Hippocampal formation (tissue), 2 donors: ENCODE data around the gene INS.
"Not testable (repeated sequence)": the region's sequence is repeated elsewhere in the genome, so short reads cannot be mapped to it uniquely, and the experiment has no call there.

Experiments
- DNase-seq, 2 donors: peaks; one replicate each; lab custom pipeline; 2025; lab: John Stamatoyannopoulos, UW

INS gene

DNA sequence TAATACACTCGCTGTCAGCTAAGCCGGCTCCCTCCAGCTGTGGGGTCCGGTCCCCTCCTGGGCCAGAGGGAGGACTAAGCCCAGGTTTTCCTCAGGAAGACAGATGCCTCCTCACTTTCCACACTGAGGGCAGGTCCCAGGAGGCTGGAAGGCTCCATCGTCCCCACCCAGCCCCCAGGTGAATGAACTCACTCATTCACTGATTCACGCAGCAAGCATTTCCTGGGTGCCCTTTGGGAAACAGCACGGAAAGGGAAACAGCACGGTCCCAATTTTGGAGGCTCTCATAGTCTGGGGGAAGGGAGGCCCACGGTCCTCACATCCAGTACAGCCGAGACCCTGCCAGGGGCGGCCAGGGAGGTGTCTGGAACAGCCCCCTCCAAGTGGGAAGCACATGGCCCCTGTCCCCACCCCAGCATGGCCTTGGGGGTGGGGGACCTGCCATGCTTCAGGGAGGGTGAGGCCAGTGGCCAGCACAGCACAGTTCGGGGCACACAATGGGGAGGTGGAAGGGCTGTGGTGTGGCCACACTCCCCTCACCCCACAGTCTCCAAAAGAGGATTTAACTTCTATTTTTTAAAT is 19.9 kb upstream of the INS start:
- no peak for DNase-seq

DNA sequence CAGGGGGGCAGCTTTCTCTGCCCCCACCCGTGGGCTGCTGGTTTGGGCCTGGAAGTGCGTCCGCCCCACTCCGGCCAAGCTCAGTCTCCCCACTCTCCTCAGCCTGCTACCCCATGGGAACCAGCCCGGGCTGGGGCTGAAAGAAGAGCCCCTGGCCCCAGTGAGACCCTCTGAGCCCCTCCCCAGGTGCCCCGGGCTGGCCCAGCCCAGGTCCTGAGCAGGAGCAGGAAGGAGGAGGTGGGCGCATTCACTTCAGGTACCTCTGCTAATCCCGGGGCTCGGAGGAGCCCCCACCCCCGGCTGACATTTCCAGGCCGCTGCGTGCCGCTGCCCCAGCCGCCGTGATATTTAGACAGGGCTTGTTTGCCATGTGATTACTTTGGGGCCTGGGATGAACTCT is 19.3 kb upstream of the INS start:
- DNase-seq = no peak

DNA sequence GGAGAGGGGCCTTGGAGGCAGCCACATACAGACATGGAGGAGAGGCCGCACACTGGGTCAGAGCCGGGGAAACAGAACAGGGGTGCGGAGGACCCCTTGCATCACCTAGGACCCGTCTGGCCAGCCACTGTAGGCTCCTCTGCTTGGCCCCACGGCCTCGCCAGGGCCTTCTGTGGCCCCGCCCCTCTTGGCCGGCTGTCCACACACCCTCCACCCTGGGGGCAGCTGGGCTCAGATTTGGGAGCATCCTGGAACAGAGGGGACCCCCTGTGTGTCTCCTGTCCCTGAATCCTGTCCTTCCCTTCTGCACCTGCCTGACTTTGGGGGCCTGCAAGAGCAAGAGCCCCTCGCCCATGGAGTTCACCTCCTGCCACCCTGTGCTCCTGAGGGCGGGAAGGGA is 18.5 kb upstream of the INS start:
- DNase-seq = no peak

DNA sequence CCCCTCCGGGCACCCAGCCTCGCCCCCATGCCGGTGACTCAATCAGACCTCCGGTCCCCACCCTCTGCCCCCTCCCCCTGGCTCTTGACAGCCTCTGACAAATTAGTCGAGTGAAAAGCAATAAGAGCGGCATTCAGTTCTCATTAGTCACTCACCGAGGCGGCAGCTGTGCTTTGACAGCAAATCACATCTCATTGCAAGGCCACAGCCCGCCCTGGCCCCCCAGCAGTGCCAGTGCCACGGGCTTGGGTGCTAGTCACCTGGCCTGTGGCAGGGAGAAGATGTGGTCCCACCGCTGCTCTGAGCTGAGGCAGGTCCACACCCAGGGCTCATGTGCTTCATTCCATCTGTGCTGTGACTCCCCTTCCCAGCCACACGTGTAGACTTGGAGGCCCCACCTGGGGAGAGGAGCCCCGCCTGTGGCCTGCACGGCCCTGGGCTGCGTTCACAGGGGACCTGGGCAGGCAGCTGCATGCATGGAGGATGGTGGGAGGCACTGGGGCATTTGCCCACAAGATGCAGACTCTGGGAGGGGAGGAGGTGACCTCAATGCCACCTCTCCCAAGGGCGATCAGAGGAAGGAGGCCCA is 18.0 kb upstream of the INS start:
- DNase-seq = no peak

DNA sequence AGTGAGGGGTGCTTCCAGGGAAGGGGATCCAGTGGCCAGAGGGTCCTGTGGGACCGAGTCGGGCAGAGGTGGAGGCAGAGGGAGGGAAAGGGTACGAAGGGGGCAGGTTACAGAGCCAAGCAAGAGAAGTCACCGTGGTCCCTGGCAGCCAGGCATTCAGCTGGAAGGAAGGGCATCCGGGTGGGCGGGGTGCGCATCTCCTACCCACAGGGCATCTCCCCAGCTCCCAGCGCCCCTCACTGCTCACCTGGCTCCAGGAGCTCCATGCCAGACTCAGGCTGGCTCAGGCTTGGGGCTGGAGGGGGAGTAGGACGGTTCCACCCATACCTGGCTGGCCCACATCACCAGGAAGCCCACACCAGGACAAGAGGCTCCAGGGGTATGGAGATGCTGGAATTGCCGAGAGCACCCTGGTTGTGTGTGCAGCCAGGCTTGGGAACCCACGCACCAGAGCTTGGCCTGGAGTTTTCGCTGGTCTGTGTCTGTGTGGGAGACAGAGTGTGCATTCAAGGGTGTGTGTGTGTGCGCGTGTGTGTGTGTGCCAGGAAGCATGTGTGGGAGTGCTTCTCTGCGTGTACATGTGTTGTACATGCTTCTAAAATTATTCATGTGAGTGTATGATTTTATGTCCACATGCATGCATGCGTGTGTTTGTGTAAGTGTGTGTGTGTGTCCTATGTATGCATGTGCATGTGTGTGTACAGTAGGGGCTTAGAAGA is 17.2 kb upstream of the INS start:
- not testable (repeated sequence) for DNase-seq

DNA sequence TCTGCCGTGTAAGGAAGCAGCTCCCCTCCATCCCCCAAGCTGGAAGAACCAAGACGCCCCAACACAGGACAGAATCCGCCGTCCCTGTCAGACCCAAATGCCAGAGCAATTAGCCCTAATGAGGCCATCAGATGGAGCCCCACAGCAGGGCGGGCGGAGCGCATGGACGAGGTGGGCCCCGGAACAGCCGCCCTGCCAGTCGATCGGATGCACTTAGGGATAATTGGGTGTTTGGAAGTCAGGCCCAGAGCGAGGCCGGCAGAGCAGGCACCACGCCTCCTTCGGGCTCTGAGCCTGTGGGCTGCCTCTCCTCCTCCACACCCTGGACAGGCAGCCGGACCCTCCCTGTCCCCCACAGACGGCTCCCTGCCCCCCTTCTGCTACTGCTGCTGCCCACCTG is 16.1 kb upstream of the INS start:
- DNase-seq = no peak

DNA sequence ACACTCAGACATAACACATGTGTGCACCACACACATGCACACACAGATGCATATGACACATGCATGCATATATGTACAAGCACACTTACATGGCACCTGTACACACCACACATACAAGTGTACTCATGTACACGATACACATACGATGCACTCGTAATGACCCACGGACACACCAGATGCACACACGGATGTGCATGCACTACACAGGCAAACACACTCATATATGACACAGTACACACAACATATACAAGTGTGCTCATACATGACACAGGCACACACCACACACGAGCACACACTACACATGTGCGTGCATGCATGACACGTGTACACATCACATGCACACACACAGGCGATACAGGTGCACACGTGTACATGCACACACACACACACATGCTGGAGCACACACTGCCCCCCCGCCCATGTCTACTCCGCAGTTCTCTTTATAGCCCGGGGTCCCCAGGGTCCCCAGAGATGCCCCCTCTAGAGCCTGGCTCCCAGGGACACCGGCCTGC is 15.4 kb upstream of the INS start:
- no peak for DNase-seq

DNA sequence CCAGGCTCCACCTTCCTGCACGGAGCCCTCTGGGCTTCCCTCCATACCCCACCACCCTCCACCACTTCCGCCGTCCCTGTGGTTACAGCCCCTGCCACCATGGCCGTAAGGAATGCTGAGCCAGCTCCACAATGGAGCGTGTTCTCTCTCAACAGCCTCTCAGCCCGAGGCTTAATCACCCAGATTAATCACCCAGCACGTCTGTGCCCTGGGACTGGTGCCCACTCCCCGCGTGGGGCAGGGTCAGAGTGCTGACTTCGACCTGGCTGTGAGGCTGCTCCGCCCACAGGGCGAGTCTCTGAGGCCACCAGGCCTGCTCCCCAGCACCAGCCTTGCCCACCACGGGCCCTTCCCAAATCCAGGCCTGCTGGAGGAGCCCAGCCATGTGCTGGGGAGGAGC is 14.7 kb upstream of the INS start:
- DNase-seq = no peak

DNA sequence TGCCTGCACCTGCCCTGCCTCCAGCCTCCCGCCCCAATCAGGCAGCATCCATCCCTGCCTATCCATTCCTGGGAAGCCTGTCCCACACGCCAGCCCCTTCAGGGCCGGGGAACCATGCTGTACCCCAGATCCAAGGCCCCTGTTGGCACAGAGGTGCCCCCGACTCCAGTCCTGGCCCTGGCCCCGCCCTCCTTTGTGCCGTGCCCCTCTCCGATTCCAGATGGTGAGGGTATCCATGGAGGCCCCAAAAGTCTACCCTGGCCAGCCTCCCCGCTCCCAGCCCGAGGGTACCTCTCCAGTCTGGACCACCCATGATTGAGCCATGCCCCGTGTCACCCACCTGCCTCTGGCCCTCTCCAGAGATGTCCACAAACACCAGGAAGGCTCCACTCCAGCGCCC is 13.4 kb upstream of the INS start:
- no peak for DNase-seq

DNA sequence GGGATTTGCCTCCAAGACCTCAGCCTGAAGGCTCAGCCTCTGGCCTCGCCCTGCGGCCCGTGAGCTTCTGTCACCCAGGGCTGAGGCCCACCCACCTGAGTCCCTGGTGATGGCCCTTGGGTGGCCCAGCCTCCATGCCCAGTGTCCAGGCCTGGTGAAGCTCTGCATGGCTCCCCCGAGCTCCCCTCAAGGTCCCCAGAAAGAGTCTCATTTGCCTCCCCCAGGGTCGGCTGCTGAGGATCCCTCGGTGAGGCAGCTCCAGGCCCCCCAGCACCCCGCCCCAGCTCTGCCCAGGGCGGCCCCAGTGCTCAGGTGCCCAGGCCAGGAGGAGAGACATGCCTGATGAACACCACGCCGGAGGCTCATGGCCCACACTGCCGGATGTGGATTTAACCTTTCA is 12.8 kb upstream of the INS start:
- no peak for DNase-seq

DNA sequence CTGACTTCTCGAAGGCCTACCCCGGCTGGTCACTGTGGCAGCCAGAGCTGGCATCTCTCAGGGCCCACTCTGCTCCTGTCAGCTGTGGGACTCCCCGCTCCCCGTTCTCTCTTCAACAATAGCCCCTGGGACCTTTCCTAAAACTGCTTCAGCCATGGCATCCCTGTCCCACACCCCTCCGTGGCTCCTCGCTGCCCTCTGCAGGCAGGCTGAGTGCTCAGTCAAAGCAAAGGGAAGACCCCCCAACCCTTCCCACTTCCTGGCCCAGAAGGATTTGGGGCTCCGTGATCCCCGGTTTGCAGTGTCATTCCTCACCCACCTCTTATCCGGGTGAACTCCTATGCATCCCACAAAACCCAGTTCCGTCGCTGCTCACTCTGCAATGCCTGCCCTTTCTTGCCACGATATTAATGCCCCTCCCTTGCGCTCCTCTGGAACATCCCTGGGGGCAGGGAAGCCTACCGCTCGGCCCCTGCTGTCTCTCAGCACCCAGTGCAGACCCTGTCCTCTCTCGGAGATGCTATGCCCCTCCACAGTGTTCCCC is 12.2 kb upstream of the INS start:
- no peak for DNase-seq

DNA sequence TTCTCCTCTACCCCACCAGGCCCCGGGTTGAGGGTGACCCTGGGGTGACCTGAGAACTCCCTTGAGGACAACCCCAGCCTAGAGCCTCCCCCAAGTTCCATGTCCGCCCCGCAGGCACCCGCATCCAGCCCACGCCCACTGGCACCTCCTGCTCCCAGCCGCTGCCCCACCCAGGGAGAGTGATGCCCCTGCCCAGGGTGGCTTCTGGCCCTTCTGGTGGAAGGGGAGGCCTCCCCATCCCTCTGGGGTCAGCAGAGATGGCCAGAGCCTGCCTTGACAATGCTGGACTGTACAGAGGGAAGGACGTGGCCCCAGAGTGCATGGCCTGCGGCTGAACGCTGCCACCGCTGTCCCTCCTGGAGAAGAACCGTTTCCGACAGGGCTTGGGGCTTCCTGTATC is 11.7 kb upstream of the INS start:
- DNase-seq = no peak

DNA sequence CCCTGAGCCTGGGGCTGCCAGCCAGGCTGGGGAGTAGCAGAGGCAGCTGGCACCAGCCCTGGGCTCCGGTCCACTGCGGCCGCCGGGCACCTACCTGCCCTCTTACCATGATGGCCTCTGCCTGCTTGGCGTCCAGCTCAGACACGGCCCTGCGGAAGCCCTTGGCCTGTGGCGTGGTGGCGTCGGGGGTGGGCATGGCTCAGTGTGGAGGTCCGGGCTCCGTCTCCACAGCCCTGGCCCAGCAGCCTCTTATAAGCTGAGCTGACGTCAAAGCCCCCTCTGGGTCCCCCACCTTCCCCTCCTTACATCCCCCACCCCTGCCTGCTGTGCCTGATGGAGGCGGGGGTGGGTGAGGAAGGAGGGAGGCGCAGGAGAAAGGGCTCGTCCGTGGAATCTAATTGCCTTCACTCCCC is 10.6 kb upstream of the INS start, which contains the start of gene TH:
Gene TH, minus strand, starts transcription at position 225 of the 413 bp plus-strand sequence. Its CDS starts 29 bp downstream, at position 196.
- DNase-seq = no peak

DNA sequence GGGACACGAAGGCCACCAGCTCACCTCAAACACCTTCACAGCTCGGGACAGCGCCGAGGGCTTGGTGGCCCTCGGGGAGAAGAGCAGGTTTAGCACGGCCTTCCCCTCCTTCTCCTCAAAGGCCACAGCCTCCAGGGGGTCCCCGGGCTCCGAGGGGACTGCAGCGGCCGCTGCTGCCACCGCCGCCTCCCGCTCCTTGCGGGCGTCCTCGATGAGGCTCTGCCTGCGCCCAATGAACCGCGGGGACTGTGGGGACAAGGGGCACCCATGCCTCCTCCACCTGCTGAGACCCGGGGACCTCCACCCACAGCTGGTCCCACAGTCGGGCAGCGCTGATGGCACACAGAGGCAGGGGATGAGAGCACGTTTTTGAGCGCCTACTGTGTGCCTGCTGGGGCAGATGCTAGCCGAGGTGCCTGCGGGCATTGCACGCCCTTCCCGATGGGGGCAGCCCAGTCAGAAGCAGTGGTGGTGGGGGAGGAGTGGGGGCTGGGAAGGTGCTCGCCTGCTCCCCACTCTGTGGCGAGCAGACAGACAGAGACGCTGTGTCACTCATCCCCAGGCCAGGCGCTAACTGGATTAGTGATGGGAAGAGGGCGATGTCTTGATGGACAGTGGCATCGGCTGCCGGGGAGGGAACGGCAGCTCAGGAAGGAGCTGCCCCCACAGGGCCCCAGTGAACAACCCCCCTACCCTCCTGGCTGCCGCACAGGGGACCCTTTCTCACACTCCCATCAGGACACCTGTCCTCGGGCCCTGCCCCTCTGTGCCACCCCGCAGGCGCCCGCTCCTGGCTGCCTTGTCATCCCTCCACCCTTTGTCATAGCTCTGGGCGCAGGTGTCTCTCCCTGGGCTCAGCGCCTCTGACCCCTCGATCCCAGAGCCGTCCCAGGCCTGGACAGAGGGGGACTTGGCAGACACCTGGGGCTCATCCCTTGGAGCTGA is 8.9 kb upstream of the INS start:
- DNase-seq = no peak

DNA sequence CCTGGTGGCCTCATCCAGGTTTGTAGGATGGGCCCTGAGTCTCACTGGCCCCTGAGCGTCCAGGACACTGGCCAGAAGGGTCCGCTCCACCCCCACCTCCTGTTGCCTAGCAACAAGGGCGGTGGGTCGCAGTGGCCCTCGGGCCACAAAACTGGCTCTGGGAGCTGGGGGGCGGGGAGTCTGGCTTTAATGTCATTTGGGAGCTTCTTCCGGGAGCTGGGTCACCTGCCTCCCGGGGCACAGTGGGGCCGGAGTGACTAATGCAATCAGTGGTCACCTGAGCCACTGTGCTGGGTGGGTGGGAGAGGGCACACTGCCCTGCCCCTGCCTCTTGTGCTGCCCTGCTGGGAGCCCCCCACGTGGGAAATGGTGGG is 8.0 kb upstream of the INS start:
- DNase-seq = no peak

DNA sequence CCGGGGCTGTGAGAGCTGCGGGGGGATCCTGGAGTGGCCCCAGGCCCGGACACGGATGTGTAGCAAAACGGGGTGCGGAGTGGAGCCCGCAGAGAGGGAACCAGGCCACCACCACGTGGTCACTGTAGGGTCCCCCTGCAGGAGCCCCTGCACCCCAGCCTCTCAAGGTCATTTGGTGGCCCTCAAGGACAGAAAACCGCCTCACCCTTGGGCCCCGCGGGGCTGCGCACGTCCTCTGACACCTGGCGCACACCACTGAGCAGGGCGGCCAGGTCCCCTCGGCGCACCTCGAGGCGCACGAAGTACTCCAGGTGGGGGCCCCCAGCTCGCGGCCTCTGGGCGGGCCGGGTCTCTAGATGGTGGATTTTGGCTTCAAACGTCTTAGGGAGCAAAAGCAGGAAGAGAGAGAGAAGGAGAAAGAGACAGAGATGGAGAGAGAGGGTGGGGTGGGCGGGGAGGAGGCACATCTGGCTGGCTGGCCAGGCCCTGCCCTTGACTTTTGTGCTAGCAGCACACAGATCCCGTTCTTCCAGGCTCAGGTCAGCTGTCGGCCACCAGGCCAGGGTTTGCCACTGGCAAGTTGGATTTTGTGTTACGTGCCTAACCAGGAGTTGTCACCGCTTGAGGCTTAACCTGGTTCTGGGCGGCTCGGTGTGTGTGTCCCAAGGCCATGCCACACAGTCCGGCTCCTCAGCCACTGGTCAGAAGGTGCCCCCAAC is 7.4 kb upstream of the INS start:
- no peak for DNase-seq

DNA sequence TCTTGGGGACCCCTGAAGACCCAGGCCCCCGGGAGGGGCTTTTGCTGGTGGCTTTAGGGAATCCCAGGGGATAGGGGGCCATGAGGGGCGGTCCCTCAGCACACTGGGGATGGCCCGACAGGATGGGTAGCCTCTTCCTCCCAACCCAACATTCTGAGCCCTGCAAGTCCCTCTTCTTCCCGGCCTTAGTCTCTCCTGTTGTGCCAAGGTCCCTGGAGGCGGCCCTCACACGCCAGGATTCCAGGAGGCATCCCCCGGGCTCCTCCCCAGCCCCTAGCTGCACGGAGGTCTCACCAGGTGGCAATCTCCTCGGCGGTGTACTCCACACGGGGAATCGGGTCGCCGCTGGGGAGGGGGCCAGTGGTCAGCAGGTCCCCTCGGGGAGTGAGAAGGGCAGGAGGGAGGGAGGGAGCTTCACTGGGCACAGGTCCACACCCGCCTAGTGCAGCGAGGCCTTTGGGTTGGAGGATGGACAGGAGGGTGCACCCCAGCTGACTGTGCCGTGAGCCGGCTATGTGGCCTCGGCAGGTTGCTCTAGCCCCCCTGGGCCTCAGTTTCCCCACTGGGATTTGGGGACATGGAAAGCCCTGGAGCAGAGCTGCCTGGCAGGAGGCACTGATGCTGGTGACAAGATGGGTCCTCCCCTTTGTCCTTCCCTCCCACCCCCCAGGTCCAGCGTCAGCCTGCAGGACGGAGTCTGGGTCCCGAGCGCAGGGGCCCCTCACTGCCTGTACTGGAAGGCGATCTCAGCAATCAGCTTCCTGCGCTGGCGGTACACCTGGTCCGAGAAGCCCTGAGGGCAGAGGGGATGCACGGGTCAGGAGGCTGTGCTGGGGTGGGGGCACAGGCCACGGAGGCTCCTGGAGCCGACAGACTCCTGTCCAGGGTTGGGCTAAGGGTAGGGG is 6.4 kb upstream of the INS start:
- no peak for DNase-seq

DNA sequence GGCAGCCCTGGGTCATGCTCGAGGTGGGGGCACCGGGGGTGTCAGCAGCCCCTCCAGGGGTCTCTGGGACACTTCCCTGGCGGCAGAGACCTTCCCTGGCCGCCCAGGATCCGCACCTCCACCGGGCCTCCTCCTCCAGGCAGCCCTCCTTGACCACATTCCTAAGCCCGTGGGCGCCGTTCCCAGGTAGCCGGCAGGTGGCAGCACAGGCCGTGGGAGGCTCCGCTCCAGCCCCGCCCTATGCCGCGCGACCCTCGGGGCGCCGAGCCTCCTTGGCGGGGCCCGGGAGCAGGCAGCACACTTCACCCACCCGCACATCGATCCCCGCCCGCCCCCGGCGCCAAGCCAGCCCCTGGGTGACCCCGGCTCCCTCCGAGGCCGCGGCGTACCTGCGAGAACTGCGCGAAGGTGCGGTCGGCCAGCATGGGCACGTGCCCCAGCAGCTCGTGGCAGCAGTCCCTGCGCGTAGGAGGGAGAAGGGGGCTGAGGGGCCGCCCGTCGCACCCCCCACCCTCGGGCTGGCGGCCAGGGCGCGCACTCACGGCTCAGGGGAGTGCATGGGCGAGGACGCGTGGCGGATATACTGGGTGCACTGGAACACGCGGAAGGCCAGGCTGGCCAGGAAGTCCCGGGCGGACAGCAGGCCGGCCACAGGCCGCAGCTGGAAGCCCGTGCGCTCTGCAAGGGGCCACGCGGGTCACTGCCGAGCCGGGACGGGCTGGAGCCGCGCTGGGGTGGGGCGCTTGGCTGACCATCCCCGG is 5.3 kb upstream of the INS start:
- no peak for DNase-seq

DNA sequence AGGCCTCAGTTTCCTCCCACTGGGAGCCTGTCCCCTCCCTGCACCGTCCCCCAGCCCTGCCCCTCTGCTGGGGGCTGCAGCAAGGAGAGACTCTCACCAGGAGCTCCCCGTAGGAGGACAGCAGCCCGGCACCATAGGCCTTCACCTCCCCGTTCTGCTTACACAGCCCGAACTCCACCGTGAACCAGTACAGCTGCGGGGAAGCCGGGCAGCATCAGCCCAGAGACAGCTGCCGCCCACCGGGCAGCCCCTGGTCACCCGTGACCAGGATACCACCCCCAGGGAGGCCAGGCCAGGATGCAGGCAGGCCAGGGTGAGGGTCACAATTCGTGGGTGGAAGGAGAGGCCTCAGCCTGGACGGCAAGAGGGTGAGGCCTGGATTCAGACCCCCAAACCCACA is 4.6 kb upstream of the INS start:
- no peak for DNase-seq
